GM21737 (cell line): Measurements from ENCODE around the gene PROP1.
"Not testable (repeated sequence)": the region's sequence is repeated elsewhere in the genome, so short reads cannot be mapped to it uniquely, and the experiment has no call there.

Experiments used
- ATAC-seq: cut with Tn5 transposase; IDR thresholded peaks from one replicate; pipeline ENCODE4 v1.9.1; 2021; ENCODE audit warnings: mild to moderate bottlenecking, moderate library complexity; ENCODE audit not compliant: unreplicated experiment

PROP1 gene

DNA sequence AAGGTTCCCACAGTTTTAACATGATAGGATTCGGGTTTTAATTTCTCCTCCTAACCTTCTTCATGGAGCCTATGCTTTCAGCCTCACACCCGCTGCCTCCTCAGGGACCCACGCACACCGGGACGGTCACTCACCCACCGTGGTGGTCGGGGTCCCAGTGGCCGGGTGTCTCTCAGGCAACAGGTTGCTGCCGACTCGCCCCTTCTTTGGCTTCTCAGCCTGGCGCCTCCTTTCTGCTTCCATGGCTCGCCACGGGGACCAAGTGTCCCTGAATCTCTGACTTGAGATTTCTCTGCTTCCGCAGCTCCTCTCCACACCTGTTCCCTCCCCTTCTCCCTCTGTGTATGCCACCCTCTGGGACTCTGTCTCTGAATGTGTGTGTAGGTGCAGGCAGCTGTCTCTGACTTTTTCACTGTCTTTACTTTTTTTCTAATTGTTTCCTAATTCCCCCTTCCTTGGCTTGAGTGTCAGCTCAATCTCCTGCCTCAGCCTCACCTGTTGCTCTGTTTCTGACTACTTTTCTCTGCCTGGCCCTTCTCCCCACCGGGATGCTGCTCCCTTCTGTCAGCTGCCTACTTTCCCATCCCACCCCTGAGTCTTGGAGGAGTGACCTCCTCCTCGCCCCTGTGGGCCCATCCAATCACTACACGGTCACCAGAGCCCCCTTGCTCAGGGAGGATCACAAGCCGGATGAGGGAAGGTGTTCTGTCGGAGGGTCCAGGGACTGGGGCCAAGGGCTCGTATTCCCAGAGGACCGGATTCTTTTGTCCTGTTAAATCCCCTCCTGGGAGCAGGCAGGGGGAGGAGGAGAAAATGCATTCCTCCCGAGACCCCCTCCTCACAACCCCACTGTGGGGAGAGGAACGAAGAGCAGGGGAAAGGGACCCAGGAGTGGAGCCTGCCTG lies at the start of gene PROP1:
TSS of gene PROP1 (minus strand) at position 552 of the 905 bp plus-strand sequence. CDS start at position 243, 309 bp downstream.
- ATAC-seq = no peak

DNA sequence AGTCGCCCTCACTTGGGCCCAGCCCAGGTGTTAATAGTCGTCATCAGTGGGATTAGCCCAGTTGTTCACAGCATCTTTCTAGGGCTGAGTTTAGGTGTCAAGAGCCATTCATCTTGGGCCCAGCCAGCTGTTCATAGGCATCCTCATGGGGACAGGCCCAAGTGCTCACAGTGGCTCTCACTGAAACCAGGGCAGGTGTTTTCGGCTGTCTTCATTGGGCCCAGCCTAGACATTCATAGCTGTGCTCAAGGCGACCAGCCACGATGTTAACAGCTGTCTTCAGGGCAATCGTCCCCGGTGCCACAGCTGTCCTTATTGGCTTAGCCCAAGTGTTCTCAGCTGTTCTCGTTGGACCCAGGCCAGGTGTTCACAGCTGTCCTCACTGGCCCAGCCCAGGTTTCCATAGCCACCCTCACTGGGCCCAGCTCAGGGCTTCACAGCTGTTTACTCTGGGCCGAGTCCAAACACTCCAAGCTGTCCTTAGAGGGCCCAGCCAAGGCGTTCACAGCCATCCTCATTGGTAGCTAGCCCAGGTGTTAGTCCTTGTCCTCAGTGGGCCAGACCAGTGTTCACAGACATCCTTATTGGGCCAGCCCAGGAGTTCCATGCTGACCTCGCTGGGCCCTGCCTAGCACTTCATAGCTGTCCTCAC lies 23.5 kb upstream of the PROP1 start:
- ATAC-seq = not testable (repeated sequence)

DNA sequence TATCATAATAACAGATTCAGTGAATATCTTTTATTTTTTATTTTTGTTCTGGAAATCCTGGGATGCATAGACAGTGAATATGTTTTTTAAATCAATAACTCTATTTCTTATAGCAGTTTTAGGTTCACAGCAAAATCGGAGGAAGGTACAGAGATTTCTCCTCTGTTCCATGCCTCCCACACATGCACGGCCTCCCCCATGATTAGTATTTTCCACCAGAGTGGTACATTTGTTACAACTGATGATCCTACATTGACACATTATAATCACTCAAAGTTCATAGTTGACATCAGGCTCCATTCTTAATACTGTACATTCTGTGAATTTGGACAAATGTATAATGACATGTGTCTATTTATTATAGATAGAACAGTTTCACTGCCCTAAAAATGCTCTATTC lies 16.7 kb upstream of the PROP1 start:
- not testable (repeated sequence) for ATAC-seq

DNA sequence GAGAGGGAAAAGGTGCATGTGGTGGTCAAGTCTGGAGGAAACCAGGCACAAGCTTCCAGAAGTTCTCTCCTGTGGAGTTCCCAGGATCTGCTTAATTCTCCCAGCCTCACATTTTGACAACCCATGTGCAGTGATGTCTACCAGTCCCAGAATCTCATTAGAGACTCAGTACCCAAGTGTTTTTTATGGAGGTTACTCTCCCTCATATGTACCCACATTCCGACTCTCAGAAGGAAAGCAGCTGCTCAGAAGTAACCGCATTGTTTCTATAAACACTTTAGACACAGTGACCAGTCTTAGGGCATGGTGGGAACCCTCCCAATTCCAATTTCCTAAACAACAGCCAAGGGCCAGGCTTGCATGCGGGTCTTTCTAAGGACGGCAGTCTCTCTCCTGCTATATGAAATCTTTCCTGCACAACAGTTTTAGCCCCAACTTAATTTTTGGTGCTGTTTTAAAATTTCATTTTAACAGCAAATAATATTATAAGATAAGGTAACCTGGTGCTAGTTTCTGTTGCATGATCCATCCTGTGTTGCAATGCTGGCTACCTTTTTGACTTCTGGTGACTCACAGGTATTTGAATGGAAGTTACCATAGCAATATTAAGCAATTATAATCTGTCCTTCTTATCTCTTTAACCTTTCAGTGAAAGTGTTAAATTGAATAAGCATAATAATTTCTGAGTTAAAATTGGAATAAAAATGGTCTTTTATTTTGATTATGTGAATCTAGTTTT lies 15.9 kb upstream of the PROP1 start:
- ATAC-seq = not testable (repeated sequence)

DNA sequence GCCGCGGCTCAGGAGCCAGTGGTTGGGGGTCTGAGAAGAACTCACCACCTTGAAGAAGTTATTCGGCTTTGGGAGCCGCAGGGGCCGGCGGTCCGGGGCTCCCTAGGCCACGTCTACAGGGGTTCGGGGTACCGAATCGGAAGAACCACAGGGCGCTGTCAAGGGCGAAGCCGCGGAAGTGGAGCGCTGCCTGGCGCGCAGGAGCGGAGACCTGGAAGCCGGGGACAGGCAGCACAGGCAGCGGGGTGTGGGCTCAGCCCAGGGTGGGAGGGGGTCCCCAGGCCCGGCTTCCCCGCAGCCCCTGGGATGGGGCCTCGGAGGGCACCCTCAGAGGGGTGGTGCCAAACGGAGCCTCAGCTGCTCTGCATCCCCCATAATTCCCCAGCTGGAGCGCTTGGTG lies 11.2 kb upstream of the PROP1 start:
- ATAC-seq = not testable (repeated sequence)

DNA sequence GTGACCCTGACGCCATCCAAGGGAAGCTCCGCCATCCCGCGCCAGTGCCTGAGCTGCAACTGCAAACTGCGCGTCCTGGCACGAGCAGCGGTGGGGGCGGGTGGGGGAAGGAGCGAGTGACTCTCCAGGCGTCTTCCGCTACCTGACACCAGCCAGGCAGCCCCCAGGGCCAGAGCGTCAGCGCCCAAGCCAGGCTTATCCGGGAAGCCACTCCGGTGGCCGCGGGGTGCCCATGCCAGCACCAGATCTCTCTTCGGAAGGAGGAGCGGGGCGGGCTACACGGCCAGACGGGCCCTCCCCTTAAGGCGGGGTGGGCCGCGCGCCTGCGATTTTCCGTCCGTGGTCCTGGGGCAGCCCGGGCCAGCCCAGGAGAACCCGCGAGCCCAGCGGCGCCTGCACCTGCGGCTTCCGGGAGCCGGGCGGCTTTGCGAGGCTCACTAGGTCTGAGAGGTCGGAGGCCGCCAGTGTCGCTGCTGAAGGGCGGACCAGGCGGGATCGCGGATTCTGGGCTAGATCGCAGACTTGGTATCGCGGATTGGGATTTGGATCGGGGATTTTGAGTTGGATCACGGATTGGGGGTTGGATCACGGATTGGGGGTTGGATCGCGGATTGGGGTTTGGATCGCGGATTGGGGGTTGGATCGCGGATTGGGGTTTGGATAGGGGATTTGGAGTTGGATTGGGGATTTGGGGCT lies 10.6 kb upstream of the PROP1 start:
- not testable (repeated sequence) for ATAC-seq

DNA sequence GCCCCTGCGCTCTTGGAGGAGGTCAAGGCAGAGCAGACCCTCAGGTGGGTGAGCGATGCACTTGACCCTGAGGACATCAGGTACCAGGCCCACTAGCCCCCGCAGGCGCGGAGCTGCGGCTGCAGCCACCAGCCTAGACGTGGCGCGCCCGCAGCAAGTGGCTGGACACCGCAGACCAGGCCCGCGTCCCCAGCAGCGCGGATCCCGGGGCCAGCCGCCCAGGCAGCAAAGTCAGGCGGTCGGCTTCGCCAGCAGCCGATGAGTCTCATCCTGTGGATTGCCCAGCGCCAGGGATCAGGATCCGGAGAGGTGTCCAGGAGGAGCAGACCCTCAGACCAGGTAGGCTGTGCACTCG lies 10.1 kb upstream of the PROP1 start:
- not testable (repeated sequence) for ATAC-seq

DNA sequence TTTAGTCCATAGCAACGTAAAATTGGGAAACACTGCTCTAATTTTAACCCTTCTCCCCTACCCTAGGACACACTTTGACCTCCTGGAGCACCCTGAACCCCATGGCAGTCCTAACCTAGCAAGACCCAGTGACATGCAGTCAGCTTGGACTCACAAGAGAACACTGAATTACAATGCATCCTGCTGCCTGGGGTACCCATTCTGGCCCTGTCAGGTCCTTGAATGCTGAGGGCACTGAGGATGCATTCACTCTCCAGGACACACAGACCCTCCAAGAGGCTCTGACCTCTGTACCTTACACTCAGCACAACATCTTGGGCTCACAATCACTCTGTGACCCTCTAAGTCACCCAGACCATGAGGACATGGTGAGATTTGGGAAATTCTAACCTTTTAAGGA lies 1.8 kb upstream of the PROP1 start:
- no peak for ATAC-seq

DNA sequence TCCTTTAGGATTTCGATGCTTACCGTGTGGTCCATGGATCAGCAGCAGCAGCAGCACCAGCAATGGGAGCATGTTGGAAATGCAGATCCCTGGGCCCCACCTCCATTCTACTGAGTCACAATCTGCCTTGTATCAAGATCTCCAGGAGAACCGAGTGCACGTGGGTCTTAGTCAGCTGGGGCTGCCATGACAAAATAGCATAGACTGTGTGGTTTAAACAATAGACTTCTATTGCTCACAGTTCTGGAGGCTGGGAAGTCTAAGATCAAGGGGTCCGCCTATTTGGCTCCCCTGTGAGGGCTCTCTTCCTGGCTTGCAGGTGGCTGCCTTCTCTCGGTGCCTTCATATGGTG lies 1.3 kb upstream of the PROP1 start:
- no peak for ATAC-seq

DNA sequence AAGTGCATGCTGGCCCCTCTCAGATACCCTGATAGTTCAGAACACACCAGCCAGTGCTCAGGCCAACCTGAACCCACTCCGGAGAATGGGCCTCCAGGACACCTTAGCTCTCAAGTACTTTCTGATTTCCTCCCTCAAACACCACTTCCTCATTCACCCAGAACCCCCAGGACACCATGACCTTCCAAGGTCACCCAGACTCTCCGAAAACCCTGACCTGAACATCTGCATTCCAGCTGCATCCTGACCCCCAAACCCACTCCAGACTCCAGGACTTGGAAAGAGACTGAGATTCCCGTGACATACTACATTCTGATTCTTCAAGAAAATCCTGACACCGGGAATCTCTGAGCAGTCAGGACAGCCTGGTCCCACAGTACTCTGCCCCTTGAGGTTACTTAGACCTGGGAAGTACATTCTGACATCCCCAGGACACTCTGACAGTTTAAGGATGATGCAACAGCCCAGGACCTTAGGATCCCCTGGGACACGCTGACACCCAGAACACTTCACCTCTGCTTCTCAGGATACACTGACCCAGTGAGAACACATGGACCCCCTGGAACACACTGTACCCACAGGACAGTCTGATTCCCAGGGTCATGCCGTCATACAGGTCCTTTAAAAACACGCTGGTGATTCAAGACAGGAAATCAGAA lies 747 bp upstream of the PROP1 start:
- ATAC-seq = no peak

DNA sequence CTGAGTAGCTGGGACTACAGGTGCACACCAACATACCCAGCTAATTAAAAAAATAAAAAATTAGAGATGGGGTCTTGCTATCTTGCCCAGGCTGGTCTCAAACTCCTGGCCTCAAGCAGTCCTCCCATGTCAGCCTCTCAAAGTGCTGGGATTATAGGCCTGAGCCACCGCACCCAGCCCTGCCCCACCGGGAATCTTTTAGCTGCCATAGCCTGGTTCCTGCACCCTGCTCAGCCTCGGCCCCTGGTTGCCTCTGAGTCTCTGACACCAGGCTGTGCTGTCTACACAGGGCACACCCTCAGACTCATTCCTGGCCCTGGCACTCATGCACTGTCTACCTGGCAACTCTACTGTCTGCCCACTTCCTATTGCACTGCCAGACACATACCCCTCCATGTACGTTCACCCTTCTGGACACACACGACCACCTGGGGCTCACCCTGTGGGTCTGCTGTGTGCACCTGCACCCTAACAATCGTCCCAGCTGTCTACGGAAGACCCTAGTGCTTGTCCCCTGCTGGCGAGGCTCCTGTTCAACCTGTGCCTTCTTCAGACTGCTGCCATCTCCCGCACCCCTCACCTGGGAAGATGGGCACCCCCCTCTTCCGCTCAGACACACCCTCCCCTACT lies 1.4 kb downstream of the PROP1 start:
- no peak for ATAC-seq

DNA sequence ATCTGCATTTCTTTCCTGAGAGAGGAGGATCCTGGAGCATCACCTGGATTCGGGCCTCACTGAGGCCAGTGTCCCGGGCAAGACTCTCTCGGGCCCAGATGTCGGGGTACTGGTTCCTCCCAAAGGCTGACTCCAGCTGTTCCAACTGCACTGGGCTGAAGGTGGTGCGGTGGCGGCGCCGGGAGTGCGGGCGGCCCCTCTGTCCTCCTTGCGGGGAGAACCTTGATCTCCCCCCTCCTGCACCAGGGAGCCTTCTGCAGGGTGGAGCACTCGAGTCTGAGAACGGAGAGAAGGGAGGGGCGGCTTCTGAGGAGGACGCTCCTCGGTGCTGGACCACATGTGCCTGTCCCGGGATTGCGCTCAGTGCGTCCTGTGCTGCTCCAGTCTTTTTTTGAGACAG lies 2.0 kb downstream of the PROP1 start:
- no peak for ATAC-seq

DNA sequence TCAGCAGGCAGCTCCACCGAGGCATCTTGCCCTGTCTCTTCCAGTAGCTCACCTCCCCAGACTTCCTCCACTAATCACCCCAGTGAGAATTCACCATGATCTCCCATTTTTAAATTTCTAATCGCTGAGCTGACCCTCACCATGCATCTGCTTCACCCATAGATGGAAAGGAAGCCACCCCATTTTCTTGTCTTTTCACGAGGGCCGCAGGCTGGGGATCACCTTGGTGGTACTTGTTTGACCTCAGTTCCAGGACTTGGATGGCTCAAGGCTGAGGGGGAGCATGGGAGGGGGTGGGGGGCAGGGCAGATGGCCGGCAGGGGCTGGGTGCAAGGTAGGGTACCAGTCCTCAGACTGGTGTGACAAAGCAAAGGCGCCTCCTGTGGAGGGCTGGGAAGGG lies 3.6 kb downstream of the PROP1 start:
- ATAC-seq = no peak

DNA sequence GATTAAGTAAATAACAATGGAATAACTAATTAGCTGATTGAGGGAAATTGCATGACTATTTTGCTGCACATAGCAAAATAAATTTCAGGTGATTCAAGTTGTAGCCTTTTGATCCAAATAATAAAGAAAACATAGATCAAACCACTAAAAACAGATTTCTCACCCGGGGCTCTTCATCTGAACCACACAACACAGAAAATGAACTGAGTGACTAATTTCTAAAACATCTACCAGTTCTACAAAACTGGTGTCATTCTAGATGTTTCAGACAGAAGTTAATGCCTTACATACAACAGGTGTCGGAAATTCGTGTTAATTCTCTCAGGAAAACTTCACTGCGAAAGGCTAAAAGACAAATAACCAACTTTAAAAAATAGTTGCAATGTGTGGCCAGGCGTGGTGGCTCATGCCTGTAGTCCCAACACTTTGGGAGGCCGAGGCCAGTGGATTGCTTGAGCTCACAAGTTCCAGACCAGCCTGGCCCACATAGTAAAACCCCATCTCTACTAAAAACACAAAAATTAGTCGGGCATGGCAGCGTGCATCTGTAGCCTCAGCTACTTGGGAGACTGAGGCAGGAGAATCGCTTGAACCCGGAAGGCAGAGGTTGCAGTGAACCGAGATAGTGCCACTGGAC lies 6.9 kb downstream of the PROP1 start:
- ATAC-seq = no peak

DNA sequence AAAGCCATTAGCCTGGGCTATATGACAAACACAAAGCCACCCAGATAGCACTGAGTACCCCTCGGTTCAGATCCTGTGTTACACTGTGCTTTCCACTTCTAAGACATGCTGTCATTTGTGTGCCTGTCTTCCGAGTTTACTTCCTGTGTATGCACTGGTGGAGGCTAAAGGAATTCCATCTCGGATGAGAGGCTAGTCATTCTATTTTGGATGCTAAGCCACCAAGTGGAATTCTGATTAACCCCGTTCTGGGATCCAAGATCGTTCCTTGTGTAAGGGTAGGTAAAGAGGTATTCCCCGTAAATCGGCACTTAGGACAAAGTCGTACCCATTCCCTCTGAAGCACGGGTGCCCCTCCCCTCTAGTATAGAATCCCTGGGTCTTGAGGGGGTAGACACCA lies 8.7 kb downstream of the PROP1 start:
- no peak for ATAC-seq

DNA sequence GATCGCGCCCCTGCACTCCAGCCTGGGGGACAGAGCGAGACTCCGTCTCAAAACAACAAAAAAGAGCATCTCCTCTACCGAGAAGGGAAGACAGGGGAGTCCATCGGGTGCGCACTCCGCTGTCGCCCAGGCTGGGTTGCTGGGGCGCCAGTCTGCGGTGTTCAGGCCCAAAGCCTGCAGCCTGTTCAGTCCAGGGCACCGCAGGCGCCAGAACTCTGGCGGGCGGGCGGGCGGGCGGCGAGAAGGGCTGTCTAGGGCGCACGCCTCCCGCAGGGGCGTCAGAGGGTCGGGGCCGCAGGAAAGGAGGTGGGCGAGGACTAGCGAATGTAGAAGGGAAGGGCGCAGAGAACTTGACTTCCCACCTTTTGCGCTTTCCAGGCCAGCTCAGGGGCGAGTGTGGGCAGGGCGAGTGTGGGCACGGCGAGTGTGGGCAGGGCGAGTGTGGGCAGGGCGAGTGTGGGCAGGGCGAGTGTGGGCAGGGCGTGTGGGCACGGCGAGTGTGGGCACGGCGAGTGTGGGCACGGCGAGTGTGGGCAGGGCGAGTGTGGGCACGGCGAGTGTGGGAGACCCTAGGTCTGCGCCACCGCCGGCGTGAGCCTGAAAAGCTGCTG lies 10.5 kb downstream of the PROP1 start:
- ATAC-seq = no peak

DNA sequence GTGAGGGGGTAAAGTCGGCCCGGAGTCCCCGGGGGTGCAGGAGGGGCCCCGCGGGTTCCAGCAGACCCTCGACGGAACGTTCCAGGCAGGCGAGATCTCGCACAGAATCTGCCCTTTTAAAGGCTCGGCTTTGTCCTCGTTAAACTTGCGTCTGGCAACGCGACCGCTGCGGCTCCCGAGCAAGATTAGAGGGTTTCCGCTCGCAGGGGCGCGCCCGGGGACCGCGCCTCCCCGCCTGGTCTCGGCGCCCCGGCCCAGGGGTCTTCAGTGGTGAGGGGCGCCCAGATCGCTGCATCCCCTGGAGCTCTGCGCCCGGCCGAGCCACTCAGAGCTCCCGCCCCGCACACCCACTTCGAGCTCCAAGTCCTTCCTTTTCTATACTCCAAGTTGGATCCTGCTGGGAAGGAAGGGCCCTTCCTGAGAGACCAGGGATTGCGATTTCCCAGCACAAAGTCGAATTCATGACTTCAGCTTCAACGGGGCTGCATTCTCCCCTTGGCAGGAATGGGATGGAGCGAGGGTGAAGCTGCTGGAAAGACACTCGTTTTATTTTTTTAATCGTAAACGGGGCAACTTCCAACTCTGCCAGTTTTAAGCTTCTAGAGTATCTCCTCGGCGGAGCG lies 11.3 kb downstream of the PROP1 start:
- no peak for ATAC-seq

DNA sequence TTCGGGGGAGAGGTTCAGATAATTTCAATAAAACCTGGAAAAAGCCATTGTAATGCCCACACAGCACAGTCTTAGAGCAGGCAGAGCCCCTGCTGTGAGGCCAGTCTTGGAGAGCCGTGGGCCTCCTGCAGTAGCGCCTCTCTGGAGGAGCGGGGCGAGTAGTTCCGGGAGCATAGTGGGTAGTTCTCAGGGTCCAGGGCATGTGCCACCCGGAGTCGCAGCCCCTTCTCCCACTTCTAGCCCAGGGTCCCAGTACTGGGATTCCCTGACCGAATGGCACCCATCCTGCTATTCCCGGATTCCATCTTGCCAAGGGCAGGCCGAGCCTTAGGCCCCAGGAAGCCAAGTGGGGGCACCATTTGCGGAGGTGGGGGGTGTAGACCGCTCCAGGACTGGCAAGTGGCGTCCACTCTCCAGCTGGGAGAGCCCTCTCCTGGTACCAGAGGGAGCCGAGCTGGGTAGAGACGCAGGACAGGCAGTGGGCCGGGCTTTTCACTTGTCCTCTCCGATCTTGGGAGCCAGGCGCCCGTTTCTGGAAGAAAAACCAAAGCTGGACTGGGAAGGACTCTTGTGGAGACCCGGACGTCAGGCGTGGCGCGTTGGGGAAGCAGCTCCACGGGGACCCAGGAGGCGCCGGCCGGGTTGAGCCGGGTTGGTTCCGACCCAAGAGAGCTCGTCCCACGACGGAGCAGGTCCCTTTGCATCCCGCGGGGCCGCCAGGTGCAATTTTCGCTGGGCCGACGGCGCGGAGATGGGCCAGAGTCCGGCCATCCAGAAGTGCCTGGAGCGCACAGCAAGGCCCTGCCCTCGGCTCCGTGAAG lies 12.1 kb downstream of the PROP1 start:
- no peak for ATAC-seq
